ENCODE data around the gene RASGEF1C.

The RASGEF1C gene

GRCh38 chr5:180157866-180158265 lies 51.1 kb downstream of the RASGEF1C start:
- no peak for DNase-seq

GRCh38 chr5:180156141-180156540 lies 52.9 kb downstream of the RASGEF1C start:
- no peak for DNase-seq

- DNase-seq, result no peak
These were observed 53.6 kb downstream of the RASGEF1C start for GRCh38 chr5:180155365-180155926.

- DNase-seq, result no peak
These were observed 54.1 kb downstream of the RASGEF1C start for GRCh38 chr5:180154821-180155364.

- DNase-seq, result no peak
These were observed 55.0 kb downstream of the RASGEF1C start for GRCh38 chr5:180153991-180154390.

- DNase-seq, result no peak
These were observed 55.9 kb downstream of the RASGEF1C start for GRCh38 chr5:180153099-180153498.

GRCh38 chr5:180143656-180144364 lies 65.2 kb downstream of the RASGEF1C start:
- no peak for DNase-seq

GRCh38 chr5:180142824-180143610 lies 66.0 kb downstream of the RASGEF1C start:
- no peak for DNase-seq

- DNase-seq, result no peak
These were observed 66.8 kb downstream of the RASGEF1C start for GRCh38 chr5:180142021-180142765.

- no peak for DNase-seq
These were observed 67.8 kb downstream of the RASGEF1C start for GRCh38 chr5:180141068-180141660.

GRCh38 chr5:180140571-180140970 lies 68.4 kb downstream of the RASGEF1C start:
- DNase-seq, result no peak

- no peak for DNase-seq
These were observed 68.9 kb downstream of the RASGEF1C start for GRCh38 chr5:180140079-180140554.

- no peak for DNase-seq
These were observed 69.3 kb downstream of the RASGEF1C start for GRCh38 chr5:180139731-180140055.

- DNase-seq, result no peak
These were observed 69.9 kb downstream of the RASGEF1C start for GRCh38 chr5:180138976-180139730.

GRCh38 chr5:180138214-180138975 lies 70.6 kb downstream of the RASGEF1C start:
- no peak for DNase-seq

- DNase-seq, result no peak
These were observed 71.4 kb downstream of the RASGEF1C start for GRCh38 chr5:180137401-180138213.

- DNase-seq, result no peak
These were observed 72.2 kb downstream of the RASGEF1C start for GRCh38 chr5:180136630-180137381.

GRCh38 chr5:180135967-180136629 lies 72.9 kb downstream of the RASGEF1C start:
- DNase-seq, result no peak

Data from CD4-positive, alpha-beta T cell treated with Interferon gamma for 1 hour (primary cell).